HG03469 (cell line): Measurements from ENCODE around the gene PDCD4.

ENCODE experiments used
- ATAC-seq: cut with Tn5 transposase; IDR thresholded peaks from one replicate; pipeline ENCODE4 v1.9.1; 2021; ENCODE audit warnings: mild to moderate bottlenecking, moderate library complexity, moderate number of reproducible peaks; ENCODE audit not compliant: unreplicated experiment

Gene PDCD4

GRCh38 chr10:110860576-110861241, 11.0 kb upstream of the PDCD4 start:
- ATAC-seq, result peak; percentile 51

DNA sequence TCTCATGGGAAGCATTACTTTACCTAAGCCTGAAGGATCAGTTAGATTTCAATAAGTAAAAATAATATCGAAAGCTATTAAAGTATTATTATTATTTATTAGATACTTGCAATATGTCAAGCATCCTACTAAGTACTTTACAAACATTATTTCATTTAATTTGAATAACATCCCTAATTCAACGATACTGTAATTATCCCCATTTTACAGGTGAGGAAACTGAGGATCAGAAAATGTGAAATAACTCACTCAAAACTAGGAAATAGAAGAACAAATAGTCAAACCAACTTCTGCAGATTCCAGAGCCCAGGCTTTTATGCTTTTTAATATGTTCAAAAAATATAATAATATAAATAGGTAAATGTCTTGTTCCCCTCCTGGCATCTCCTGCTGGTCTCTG, 10.3 kb upstream of the PDCD4 start:
- ATAC-seq, result no peak

DNA sequence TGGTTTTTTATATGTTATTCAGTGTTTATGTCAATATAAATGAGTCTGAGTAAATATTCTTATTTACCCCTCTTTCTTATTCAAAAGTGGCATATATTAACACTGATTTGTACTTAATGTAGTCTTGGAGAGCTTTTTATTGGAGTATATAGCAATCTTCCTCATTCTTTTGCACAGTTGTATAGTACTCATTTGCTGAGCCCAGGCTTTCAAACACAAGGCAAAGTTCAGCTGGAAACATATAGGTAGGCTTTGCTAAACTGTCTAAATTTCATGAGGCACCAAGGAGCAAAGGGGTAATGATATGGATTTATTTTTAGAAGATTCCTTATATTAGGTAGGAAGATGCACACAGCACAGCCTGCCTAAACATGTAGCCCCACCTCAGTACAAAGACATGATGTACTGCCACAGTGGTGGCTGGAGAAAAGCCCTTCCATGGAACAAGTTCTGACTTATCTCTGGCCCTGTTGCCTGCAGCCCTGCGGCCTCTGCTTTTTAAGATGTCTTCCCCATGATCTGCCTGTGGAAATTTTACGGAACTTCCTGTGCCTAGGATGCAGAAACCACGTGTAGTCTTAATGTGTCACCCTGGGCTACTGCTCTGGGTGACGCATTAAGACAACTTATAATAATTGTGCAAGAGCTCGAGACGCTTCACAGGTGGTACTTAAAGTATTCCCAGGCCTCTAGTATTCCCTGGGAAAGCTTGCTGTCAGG, 9.6 kb upstream of the PDCD4 start:
- ATAC-seq, result no peak

- ATAC-seq, result no peak
Observed at GRCh38 chr10:110862961-110863360, 8.8 kb upstream of the PDCD4 start.

- ATAC-seq, result no peak
Observed at GRCh38 chr10:110863361-110863760, 8.4 kb upstream of the PDCD4 start.

DNA sequence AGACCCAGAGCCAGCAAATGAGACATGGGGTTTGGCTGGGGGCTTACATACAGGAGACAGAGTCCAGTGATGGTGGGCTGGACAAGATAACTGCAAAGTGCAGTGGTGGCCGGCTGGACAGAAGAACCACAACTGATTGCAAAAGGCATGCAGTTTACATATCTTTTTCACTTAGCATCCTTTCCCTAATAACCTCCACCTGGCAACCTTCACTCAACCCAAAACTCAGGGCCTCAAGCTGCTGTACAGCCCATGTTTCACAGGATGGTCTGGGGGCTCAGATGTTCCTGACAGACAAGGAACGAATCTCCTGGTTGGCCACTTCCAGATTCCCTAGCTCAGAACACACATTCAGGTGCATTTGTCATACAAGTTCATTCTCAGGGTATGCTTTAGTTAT, 7.8 kb upstream of the PDCD4 start:
- ATAC-seq, result no peak

GRCh38 chr10:110864662-110865140, 7.0 kb upstream of the PDCD4 start:
- peak; percentile 40 for ATAC-seq

GRCh38 chr10:110865186-110865808, 6.4 kb upstream of the PDCD4 start:
- no peak for ATAC-seq

GRCh38 chr10:110865809-110866482, 5.8 kb upstream of the PDCD4 start:
- ATAC-seq, result no peak

DNA sequence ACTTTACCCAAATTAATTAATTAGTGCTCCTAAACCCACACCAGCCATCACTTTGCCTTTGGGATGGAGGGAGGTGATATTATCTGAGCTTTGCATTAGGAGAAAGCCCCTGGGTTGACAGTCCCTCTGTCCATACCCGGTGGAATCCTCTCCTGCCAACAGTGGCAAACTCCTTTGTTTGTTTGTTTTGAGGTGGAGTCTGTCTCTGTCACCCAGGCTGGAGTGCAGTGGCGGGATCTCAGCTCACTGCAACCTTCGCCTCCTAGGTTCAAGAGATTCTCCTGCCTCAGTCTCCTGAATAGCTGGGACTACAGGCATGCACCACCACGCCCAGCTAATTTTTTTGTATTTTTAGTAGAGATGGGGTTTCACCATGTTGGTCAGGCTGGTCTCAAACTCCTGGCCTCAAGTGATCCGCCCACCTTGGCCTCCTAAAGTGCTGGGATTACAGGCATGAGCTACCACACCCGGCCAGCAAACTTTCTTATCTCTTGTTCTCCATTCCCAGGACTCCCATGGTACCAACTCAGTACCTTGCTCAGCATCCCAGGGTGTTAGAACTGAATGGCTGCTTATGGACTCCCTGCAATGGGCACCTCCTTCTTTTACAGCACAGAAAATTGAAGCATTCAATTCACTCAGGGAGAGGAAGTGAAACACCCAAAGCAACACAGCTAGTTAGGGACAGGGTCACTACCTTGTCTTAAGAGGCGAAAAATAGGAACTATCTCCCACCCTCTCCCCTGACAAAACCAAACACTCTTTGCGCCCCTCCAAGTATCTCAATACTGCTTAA, 4.5 kb upstream of the PDCD4 start:
- peak; percentile 25 for ATAC-seq

DNA sequence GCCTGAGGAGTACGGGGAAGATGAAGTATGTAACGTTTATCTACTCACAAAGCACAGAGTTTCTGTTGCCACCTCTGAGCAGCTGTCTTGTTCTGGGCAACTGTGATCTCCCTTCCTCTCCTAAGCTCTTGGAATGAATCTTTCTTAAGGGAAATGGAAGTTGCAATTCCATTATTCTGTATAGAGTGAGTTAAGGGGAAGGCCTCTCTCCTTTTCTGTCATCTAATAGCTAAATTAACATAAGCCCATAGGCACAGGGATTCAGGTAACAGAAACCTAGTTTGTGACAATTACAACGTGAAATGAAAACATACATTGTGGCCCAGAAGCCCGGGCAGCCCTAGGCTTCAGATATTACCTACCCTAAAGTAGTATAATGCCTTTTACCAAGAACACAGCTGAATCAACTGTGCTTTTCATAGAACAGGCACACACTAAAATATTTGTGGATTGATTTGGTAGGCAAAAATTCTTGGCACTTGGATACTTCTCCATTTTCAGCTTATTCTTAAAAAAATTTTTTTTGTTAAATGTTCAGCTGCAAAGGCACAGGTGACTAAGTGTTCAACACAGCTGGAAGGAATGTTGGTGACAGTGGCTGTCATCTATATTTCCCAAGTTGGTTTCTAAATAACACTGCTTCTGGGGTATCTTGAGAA, 3.8 kb upstream of the PDCD4 start:
- no peak for ATAC-seq

- no peak for ATAC-seq
Observed at GRCh38 chr10:110868981-110869380, 2.7 kb upstream of the PDCD4 start.

DNA sequence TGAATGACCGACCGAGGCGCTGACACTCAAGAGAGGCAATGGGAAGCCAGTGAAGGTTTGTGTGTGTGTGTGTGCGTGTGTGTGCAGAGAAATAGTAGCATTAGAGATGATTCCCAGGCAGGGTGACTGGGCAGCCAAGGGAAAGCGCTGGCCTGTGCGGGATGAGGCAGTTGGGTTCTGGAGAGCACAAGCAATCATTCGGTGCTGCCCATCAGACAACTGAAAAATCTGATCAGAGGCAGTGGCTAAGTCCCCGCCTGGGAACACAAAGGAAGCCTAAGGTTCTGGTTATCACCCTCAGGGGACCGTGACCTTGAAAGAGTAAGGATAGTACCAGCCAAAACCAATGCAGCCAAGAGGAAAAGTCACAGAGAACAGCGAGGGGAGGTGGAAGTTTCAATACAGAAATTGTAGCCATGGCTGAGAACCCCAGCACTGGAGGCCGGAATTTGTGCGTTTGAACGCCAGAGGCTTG, 868 bp upstream of the PDCD4 start:
- ATAC-seq, result no peak

DNA sequence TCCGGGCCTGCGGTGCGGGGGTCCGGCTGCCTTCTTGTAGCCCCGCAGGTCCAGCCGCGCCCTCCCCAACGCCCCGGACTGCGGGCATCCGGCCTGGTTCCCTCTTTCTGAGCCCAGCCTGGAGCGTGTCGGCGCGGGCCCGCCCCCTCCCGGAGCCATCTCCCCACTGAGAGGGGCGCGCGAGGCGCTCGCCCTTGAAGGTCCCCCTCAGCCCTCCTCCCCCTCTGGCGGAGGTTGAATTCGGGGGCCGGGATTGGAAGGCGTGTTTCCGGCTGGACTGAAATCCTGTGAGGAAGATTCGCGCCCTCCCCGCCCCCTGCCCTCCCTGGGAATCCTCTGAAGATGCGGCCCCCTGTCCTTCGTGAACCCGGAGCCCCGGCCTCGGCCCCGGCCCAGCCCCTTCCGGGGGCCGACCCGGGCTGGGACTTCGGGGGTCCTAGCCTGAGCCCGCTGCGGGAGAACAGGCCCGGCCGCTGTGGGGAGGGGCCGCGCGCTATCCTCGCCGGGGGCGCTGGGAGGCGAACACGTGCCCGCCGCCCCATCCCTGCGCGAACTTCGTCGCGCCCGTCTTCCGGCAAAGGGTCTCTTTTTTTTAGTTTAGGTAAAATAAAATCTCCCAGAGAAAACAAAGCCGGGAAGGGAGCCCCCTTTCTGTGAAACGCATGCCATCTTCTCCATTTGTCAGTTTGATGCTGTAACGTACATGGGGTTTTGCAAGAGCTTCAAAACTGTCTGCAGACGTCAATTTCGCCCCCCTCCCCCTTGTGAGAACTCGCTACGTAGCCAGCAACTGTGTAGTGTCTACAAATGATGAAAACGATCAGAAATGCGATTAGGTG, 636 bp downstream of the PDCD4 start:
- ATAC-seq, result no peak

GRCh38 chr10:110872984-110873923, 1.5 kb downstream of the PDCD4 start:
- no peak for ATAC-seq

DNA sequence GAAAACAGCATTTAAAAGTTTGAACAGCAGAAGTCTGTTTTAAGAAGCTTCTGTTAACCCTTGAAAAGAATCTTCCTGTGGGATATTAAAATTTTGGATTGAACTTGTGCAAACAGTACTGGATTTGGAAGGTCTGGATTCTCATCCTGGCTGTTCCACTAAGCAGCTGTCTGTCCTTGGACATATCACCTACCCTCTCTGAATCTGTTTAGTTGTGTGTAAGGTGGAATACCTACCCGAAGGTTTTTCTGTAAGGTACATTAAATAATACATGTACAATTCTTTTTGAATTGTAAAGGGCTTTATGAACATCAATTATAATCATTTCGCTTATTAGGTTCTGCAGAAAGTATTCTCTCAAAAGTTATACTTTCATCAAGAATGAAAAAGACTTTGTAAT, 2.2 kb downstream of the PDCD4 start:
- no peak for ATAC-seq

GRCh38 chr10:110876000-110876399, 4.3 kb downstream of the PDCD4 start:
- ATAC-seq, result no peak

DNA sequence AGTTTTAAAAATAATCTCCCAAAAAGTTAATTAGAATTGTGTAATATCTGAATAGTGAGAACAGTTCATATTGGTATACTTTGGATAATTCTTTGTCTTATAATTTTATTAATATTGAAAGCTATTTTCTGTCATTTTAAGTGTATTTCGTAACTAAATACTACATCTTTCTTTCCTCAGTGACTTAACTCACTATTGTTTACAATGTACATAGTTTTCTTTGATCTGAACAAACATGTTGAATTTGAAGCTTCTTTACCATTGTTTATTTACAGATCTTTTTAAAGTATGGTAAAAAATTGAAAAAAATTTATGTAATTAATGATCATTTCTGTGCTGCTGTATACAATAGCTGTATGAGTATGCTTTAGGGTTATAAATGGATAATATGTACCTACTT, 5.1 kb downstream of the PDCD4 start:
- ATAC-seq, result no peak
